HG03442 (cell line): ENCODE data around the gene NEK8.

Source experiments
- ATAC-seq: cut with Tn5 transposase; IDR thresholded peaks from one replicate; pipeline ENCODE4 v1.9.1; 2021; ENCODE audit warnings: mild to moderate bottlenecking, moderate library complexity; ENCODE audit not compliant: unreplicated experiment

NEK8 gene

GRCh38 chr17:28728364-28729200 is at the start of gene NEK8:
TSS of gene NEK8 (plus strand) at chr17:28728788. CDS start at chr17:28728814, 26 bp downstream.
- ATAC-seq, result peak; percentile 35

- ATAC-seq, result no peak
Observed at GRCh38 chr17:28682655-28683054, 45.9 kb upstream of the NEK8 start.

- ATAC-seq, result no peak
Observed at GRCh38 chr17:28684963-28685362, 43.6 kb upstream of the NEK8 start.

GRCh38 chr17:28685366-28685765 is 43.2 kb upstream of the NEK8 start:
- ATAC-seq, result no peak

GRCh38 chr17:28686296-28686695 is 42.3 kb upstream of the NEK8 start:
- no peak for ATAC-seq

- ATAC-seq, result no peak
Observed at GRCh38 chr17:28688481-28688880, 40.1 kb upstream of the NEK8 start.

- no peak for ATAC-seq
Observed at GRCh38 chr17:28689011-28689410, 39.6 kb upstream of the NEK8 start.

- ATAC-seq, result no peak
Observed at GRCh38 chr17:28693869-28694268, 34.7 kb upstream of the NEK8 start.

GRCh38 chr17:28698253-28698941 is 30.2 kb upstream of the NEK8 start:
- no peak for ATAC-seq

GRCh38 chr17:28700278-28700677 is 28.3 kb upstream of the NEK8 start:
- ATAC-seq, result no peak

- no peak for ATAC-seq
Observed at GRCh38 chr17:28700830-28701492, 27.6 kb upstream of the NEK8 start.

- no peak for ATAC-seq
Observed at GRCh38 chr17:28702026-28702751, 26.4 kb upstream of the NEK8 start.

- ATAC-seq, result no peak
Observed at GRCh38 chr17:28702752-28703150, 25.8 kb upstream of the NEK8 start.

- no peak for ATAC-seq
Observed at GRCh38 chr17:28703552-28704218, 24.9 kb upstream of the NEK8 start.

GRCh38 chr17:28704219-28704858 is 24.2 kb upstream of the NEK8 start:
- ATAC-seq, result no peak

GRCh38 chr17:28705074-28705659 is 23.4 kb upstream of the NEK8 start:
- ATAC-seq, result no peak

GRCh38 chr17:28705728-28706334 is 22.8 kb upstream of the NEK8 start:
- no peak for ATAC-seq

GRCh38 chr17:28706471-28707338 is 21.9 kb upstream of the NEK8 start:
- no peak for ATAC-seq
